H1 (cell line): ENCODE measurements around the gene STARD7. TPM values are rescaled to one million over a fixed set of nuclear protein-coding genes. Genes with fewer than 3 reads are reported as not detected.

ENCODE experiments used
- EZH2 ChIP-seq: fragments of 200-600 bp; sonication (generic); IDR thresholded peaks from 2 replicates; pipeline ENCODE4 v1.7.1; 2012; ENCODE audit warnings: low read depth, mild to moderate bottlenecking, moderate library complexity, low read length, inconsistent platforms; ENCODE audit not compliant: severe bottlenecking
- GABPA ChIP-seq: IDR thresholded peaks from 2 replicates; pipeline ENCODE4 v1.6.1; 2011; ENCODE audit warnings: mild to moderate bottlenecking, low read length, moderate library complexity, borderline replicate concordance; ENCODE audit not compliant: insufficient read depth
- NRF1 ChIP-seq: IDR thresholded peaks from 2 replicates; pipeline ENCODE4 v1.6.1; 2011; ENCODE audit warnings: mild to moderate bottlenecking, low read depth, low read length, improper control_type of control experiment
- SUZ12 ChIP-seq: fragments of 200-600 bp; sonication (generic); IDR thresholded peaks from 2 replicates; pipeline ENCODE4 v1.6.1; 2012; ENCODE audit warnings: mild to moderate bottlenecking, inconsistent platforms, low read length, moderate library complexity, mixed read lengths
- polyA plus RNA-seq, 7 experiments: library from polyadenylated mRNA; depleted of rRNA in 3 of 7; stranded (reverse) in 5 of 7; unstranded in 2 of 7; fragments of >200 nt in 5 of 7; fragments of 200-250 nt in 2 of 7; gene quantifications; 1 replicate in 5 of 7; 2 replicates in 1 of 7; 4 replicates in 1 of 7; pipeline versions ENCODE4 v1.2.1 to v1.2.3, GENCODE V29; 2011 to 2013; ENCODE audit warnings: missing spikeins in 2 of 7, mixed read lengths in 2 of 7
- total RNA-seq: library from RNA; stranded (reverse); fragmentation: NEBNext Ultra II Directional; extraction: Animal tissue kit (Norgen Biotek cat#: 25700); gene quantifications from 2 replicates; pipeline ENCODE4 v1.2.1, GENCODE V29; 2021
- TF ChIP-seq, protein P1 (sequence below): fragments of 300-600 bp; sonication (generic); IDR thresholded peaks from 2 replicates; pipeline ENCODE4 v1.7.1; 2012; ENCODE audit warnings: low read length, moderate library complexity, mild to moderate bottlenecking, inconsistent platforms; ENCODE audit not compliant: insufficient replicate concordance
- TF ChIP-seq, protein P2 (sequence below): IDR thresholded peaks from 2 replicates; pipeline ENCODE4 v1.6.1; 2011; ENCODE audit warnings: low read length, improper control_type of control experiment

Gene STARD7
- total and polyA plus RNA-seq, 2 of the 8 experiments (the other 6 are each of a cell fraction or from before 2014, with no cell fraction given), result 89.1 to 200 TPM

DNA sequence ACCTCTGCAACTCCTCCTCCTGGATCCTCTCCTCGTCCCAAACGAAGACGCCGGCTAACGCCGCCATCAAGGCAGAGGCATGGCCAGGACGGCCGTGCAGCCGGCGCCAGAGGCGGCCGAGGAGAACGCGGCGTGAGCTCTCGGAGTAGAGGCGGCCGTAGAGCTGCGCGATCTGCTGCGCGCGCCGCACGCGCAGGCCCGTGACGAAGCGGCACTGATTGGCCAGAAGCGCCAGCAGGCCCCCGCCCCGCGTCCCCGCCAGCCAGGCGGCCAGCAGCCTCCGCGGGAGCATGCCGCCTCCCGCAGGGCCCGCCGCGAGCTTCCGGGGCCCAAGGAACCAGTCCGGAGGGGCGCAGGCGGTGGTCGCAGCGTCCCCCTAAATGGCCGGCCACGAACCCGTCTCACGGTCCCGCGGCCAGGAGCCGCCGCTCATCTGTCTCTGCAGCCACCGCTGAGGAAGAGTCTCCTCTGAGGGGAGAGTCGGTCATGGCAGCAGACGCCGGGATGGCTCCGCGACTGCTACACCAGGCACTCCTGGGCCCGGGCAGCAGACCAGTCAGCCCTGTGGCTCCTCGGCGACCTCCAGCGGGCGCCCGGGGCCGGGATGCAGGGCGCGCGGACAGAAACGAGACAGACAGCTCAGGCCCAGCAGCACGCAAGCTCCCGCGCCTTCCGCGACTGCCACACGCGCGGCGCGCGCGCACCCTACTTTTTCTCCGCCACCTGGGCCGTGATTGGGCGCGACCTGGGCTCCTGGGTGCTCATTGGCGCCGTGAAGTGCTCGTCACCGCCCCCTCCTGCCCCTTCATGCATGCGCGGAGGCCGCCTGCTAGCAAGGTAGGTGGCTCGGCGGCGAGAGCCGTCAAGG, at the start of gene STARD7 (continued):
- TF ChIP-seq, protein P1, sequence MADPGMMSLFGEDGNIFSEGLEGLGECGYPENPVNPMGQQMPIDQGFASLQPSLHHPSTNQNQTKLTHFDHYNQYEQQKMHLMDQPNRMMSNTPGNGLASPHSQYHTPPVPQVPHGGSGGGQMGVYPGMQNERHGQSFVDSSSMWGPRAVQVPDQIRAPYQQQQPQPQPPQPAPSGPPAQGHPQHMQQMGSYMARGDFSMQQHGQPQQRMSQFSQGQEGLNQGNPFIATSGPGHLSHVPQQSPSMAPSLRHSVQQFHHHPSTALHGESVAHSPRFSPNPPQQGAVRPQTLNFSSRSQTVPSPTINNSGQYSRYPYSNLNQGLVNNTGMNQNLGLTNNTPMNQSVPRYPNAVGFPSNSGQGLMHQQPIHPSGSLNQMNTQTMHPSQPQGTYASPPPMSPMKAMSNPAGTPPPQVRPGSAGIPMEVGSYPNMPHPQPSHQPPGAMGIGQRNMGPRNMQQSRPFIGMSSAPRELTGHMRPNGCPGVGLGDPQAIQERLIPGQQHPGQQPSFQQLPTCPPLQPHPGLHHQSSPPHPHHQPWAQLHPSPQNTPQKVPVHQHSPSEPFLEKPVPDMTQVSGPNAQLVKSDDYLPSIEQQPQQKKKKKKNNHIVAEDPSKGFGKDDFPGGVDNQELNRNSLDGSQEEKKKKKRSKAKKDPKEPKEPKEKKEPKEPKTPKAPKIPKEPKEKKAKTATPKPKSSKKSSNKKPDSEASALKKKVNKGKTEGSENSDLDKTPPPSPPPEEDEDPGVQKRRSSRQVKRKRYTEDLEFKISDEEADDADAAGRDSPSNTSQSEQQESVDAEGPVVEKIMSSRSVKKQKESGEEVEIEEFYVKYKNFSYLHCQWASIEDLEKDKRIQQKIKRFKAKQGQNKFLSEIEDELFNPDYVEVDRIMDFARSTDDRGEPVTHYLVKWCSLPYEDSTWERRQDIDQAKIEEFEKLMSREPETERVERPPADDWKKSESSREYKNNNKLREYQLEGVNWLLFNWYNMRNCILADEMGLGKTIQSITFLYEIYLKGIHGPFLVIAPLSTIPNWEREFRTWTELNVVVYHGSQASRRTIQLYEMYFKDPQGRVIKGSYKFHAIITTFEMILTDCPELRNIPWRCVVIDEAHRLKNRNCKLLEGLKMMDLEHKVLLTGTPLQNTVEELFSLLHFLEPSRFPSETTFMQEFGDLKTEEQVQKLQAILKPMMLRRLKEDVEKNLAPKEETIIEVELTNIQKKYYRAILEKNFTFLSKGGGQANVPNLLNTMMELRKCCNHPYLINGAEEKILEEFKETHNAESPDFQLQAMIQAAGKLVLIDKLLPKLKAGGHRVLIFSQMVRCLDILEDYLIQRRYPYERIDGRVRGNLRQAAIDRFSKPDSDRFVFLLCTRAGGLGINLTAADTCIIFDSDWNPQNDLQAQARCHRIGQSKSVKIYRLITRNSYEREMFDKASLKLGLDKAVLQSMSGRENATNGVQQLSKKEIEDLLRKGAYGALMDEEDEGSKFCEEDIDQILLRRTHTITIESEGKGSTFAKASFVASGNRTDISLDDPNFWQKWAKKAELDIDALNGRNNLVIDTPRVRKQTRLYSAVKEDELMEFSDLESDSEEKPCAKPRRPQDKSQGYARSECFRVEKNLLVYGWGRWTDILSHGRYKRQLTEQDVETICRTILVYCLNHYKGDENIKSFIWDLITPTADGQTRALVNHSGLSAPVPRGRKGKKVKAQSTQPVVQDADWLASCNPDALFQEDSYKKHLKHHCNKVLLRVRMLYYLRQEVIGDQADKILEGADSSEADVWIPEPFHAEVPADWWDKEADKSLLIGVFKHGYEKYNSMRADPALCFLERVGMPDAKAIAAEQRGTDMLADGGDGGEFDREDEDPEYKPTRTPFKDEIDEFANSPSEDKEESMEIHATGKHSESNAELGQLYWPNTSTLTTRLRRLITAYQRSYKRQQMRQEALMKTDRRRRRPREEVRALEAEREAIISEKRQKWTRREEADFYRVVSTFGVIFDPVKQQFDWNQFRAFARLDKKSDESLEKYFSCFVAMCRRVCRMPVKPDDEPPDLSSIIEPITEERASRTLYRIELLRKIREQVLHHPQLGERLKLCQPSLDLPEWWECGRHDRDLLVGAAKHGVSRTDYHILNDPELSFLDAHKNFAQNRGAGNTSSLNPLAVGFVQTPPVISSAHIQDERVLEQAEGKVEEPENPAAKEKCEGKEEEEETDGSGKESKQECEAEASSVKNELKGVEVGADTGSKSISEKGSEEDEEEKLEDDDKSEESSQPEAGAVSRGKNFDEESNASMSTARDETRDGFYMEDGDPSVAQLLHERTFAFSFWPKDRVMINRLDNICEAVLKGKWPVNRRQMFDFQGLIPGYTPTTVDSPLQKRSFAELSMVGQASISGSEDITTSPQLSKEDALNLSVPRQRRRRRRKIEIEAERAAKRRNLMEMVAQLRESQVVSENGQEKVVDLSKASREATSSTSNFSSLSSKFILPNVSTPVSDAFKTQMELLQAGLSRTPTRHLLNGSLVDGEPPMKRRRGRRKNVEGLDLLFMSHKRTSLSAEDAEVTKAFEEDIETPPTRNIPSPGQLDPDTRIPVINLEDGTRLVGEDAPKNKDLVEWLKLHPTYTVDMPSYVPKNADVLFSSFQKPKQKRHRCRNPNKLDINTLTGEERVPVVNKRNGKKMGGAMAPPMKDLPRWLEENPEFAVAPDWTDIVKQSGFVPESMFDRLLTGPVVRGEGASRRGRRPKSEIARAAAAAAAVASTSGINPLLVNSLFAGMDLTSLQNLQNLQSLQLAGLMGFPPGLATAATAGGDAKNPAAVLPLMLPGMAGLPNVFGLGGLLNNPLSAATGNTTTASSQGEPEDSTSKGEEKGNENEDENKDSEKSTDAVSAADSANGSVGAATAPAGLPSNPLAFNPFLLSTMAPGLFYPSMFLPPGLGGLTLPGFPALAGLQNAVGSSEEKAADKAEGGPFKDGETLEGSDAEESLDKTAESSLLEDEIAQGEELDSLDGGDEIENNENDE, result no peak
- TF ChIP-seq, protein P2, sequence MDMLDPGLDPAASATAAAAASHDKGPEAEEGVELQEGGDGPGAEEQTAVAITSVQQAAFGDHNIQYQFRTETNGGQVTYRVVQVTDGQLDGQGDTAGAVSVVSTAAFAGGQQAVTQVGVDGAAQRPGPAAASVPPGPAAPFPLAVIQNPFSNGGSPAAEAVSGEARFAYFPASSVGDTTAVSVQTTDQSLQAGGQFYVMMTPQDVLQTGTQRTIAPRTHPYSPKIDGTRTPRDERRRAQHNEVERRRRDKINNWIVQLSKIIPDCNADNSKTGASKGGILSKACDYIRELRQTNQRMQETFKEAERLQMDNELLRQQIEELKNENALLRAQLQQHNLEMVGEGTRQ, result peak; percentile 18; the same call in 1 of the 2 replicates
- TF ChIP-seq EZH2 (no peak), GABPA (no peak), SUZ12 (no peak), NRF1 (peak; percentile 67)
